SK-N-SH (cell line): ENCODE data around the gene DUSP1.

Experiments
- FOSL2 ChIP-seq: IDR thresholded peaks from 2 replicates; pipeline ENCODE4 v1.4.0; 2012; ENCODE audit warnings: low read depth, mild to moderate bottlenecking, moderate library complexity, borderline replicate concordance
- NFIC ChIP-seq: IDR thresholded peaks from 2 replicates; pipeline ENCODE4 v1.4.0; 2012; ENCODE audit warnings: borderline replicate concordance
- POLR2AphosphoS5 ChIP-seq: IDR thresholded peaks from 2 replicates; pipeline ENCODE4 v1.6.1; 2012; ENCODE audit warnings: low read depth, low read length
- RAD21 ChIP-seq: IDR thresholded peaks from 2 replicates; pipeline ENCODE4 v1.6.1; 2012; ENCODE audit warnings: mild to moderate bottlenecking, low read length
- SMC3 ChIP-seq: IDR thresholded peaks from 2 replicates; pipeline ENCODE4 v1.6.1; 2012; ENCODE audit warnings: low read depth, low read length, improper control_type of control experiment
- TCF12 ChIP-seq: IDR thresholded peaks from 2 replicates; pipeline ENCODE4 v1.4.0; 2012
- YY1 ChIP-seq: IDR thresholded peaks from 2 replicates; pipeline ENCODE4 v1.4.0; 2012; ENCODE audit warnings: low read depth, mild to moderate bottlenecking
- ZBTB33 ChIP-seq: IDR thresholded peaks from 2 replicates; pipeline ENCODE4 v1.4.0; 2012; ENCODE audit warnings: low read depth, borderline replicate concordance
- TF ChIP-seq, protein P1 (sequence below): fragments of 200-600 bp; sonication (generic); IDR thresholded peaks from 2 replicates; pipeline ENCODE4 v1.6.1; 2017; ENCODE audit warnings: antibody characterized with exemption, mild to moderate bottlenecking, moderate library complexity

- TF ChIP-seq RAD21 (no peak), ZBTB33 (no peak), POLR2AphosphoS5 (no peak), YY1 (no peak), TCF12 (no peak), SMC3 (no peak), NFIC (no peak), FOSL2 (no peak)
- TF ChIP-seq, protein P1, sequence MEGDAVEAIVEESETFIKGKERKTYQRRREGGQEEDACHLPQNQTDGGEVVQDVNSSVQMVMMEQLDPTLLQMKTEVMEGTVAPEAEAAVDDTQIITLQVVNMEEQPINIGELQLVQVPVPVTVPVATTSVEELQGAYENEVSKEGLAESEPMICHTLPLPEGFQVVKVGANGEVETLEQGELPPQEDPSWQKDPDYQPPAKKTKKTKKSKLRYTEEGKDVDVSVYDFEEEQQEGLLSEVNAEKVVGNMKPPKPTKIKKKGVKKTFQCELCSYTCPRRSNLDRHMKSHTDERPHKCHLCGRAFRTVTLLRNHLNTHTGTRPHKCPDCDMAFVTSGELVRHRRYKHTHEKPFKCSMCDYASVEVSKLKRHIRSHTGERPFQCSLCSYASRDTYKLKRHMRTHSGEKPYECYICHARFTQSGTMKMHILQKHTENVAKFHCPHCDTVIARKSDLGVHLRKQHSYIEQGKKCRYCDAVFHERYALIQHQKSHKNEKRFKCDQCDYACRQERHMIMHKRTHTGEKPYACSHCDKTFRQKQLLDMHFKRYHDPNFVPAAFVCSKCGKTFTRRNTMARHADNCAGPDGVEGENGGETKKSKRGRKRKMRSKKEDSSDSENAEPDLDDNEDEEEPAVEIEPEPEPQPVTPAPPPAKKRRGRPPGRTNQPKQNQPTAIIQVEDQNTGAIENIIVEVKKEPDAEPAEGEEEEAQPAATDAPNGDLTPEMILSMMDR = no peak
Measured at GRCh38 chr5:172797771-172798191, 26.8 kb upstream of the DUSP1 start.
